GM23338 (cell line): ENCODE data around the gene CACNB1. TPM values are rescaled to one million over a fixed set of nuclear protein-coding genes. Genes with fewer than 3 reads are reported as not detected.

ENCODE experiments used
- ATAC-seq: fragments of 200-7000 bp; cut with Tn5 transposase; 3 replicates; pipeline ENCODE4 v1.9.1; 2020
- DNase-seq: peaks from one replicate; pipeline ENCODE4 v3.0.0-alpha.2; 2015; ENCODE audit warnings: low spot score
- H2AFZ ChIP-seq: fragments of 200-600 bp; sonication (generic); 2 replicates; pipeline ENCODE4 v1.8.0; 2016; ENCODE audit warnings: antibody characterized with exemption, mild to moderate bottlenecking, moderate library complexity
- H3F3A ChIP-seq: fragments of 200-600 bp; sonication (generic); replicated peaks from 2 replicates; pipeline ENCODE4 v1.8.0; 2017; ENCODE audit warnings: antibody characterized with exemption, mixed run types, low read depth
- H3K27ac ChIP-seq: fragments of 200-600 bp; sonication (generic); 2 replicates; pipeline ENCODE4 v1.6.1; 2016; ENCODE audit warnings: low read depth
- H3K27me3 ChIP-seq: fragments of 200-600 bp; sonication (generic); 2 replicates; pipeline ENCODE4 v1.8.0; 2016; ENCODE audit warnings: mild to moderate bottlenecking, mixed run types, moderate library complexity; ENCODE audit not compliant: insufficient read depth
- H3K36me3 ChIP-seq: fragments of 200-600 bp; sonication (generic); 2 replicates; pipeline ENCODE4 v1.8.0; 2016; ENCODE audit warnings: mild to moderate bottlenecking; ENCODE audit not compliant: insufficient read depth
- H3K4me1 ChIP-seq: fragments of 200-600 bp; sonication (generic); 2 replicates; pipeline ENCODE4 v1.8.0; 2016; ENCODE audit warnings: mild to moderate bottlenecking, moderate library complexity; ENCODE audit not compliant: insufficient read depth
- H3K4me2 ChIP-seq: fragments of 200-600 bp; sonication (generic); 2 replicates; pipeline ENCODE4 v1.7.1; 2017; ENCODE audit warnings: mixed run types
- H3K4me3 ChIP-seq: fragments of 200-600 bp; sonication (generic); 2 replicates; pipeline ENCODE4 v1.6.1; 2016; ENCODE audit warnings: mixed run types
- H3K79me2 ChIP-seq: fragments of 200-600 bp; sonication (generic); replicated peaks from 2 replicates; pipeline ENCODE4 v1.8.0; 2017; ENCODE audit warnings: mild to moderate bottlenecking; ENCODE audit not compliant: insufficient read depth
- H3K9me2 ChIP-seq: fragments of 200-600 bp; sonication (generic); 2 replicates; pipeline ENCODE4 v1.8.0; 2017; ENCODE audit not compliant: insufficient read depth
- H4K20me1 ChIP-seq: fragments of 200-600 bp; sonication (generic); replicated peaks from 2 replicates; pipeline ENCODE4 v1.8.0; 2017; ENCODE audit warnings: mild to moderate bottlenecking; ENCODE audit not compliant: insufficient read depth
- H3K27ac Mint-ChIP-seq: 2 replicates; pipeline ENCODE4 v1.8.0; 2020; ENCODE audit warnings: inconsistent platforms, mild to moderate bottlenecking, moderate library complexity, mixed read lengths
- H3K27me3 Mint-ChIP-seq: 3 replicates; pipeline ENCODE4 v1.8.0; 2022; ENCODE audit warnings: low read depth, mild to moderate bottlenecking, moderate library complexity, mixed read lengths, inconsistent platforms; ENCODE audit not compliant: insufficient read depth, poor library complexity
- H3K36me3 Mint-ChIP-seq: 3 replicates; pipeline ENCODE4 v1.8.0; 2021; ENCODE audit warnings: low read depth, mild to moderate bottlenecking, inconsistent platforms, moderate library complexity, mixed read lengths
- H3K4me1 Mint-ChIP-seq: 3 replicates; pipeline ENCODE4 v1.8.0; 2020; ENCODE audit warnings: mild to moderate bottlenecking, inconsistent platforms, mixed read lengths
- H3K4me3 Mint-ChIP-seq: 3 replicates; pipeline ENCODE4 v1.8.0; 2021; ENCODE audit warnings: moderate library complexity, mild to moderate bottlenecking, inconsistent platforms, mixed read lengths
- H3K9me3 Mint-ChIP-seq: 3 replicates; pipeline ENCODE4 v1.8.0; 2020; ENCODE audit warnings: moderate library complexity, mild to moderate bottlenecking, inconsistent platforms, mixed read lengths
- CREB1 ChIP-seq: fragments of 250-450 bp; sonication (Bioruptor Pico); IDR thresholded peaks from 2 replicates; pipeline ENCODE4 v1.5.0; 2020; ENCODE audit warnings: low read depth, mild to moderate bottlenecking, moderate library complexity
- ETS1 ChIP-seq: IDR thresholded peaks from 2 replicates; pipeline ENCODE4 v1.6.1; 2016; ENCODE audit warnings: antibody characterized with exemption
- EZH2 ChIP-seq: fragments of 200-600 bp; sonication (generic); IDR thresholded peaks from one replicate; pipeline ENCODE4 v1.8.0; 2017; ENCODE audit warnings: antibody characterized with exemption, mild to moderate bottlenecking, low read depth; ENCODE audit not compliant: unreplicated experiment
- EZH2phosphoT487 ChIP-seq: fragments of 200-600 bp; sonication (generic); IDR thresholded peaks from one replicate; pipeline ENCODE4 v1.8.1; 2018; ENCODE audit warnings: antibody characterized with exemption; ENCODE audit not compliant: unreplicated experiment
- JUNB ChIP-seq: IDR thresholded peaks from one replicate; pipeline ENCODE4 v1.6.1; 2016; ENCODE audit warnings: antibody characterized with exemption; ENCODE audit not compliant: unreplicated experiment
- NANOG ChIP-seq: IDR thresholded peaks from 2 replicates; pipeline ENCODE4 v1.6.1; 2016; ENCODE audit warnings: antibody characterized with exemption, borderline replicate concordance
- POLR2AphosphoS5 ChIP-seq: IDR thresholded peaks from 2 replicates; pipeline ENCODE4 v1.6.1; 2016; ENCODE audit warnings: antibody characterized with exemption, low read depth
- REST ChIP-seq: IDR thresholded peaks from one replicate; pipeline ENCODE4 v1.6.1; 2018; ENCODE audit warnings: antibody characterized with exemption; ENCODE audit not compliant: unreplicated experiment
- STAT1 ChIP-seq: IDR thresholded peaks from one replicate; pipeline ENCODE4 v1.6.1; 2016; ENCODE audit warnings: antibody characterized with exemption; ENCODE audit not compliant: unreplicated experiment
- ZNF114 ChIP-seq: fragments of 250-450 bp; sonication (Bioruptor Pico); IDR thresholded peaks from 2 replicates; pipeline ENCODE4 v1.5.0; 2020; ENCODE audit warnings: mild to moderate bottlenecking, moderate library complexity
- ZNF331 ChIP-seq: fragments of 250-450 bp; sonication (Bioruptor Pico); IDR thresholded peaks from 2 replicates; pipeline ENCODE4 v1.5.0; 2020; ENCODE audit warnings: low read depth, mild to moderate bottlenecking, moderate library complexity
- ZNF462 ChIP-seq: fragments of 250-450 bp; sonication (Bioruptor Pico); IDR thresholded peaks from 2 replicates; pipeline ENCODE4 v1.5.0; 2020; ENCODE audit warnings: mild to moderate bottlenecking, moderate library complexity
- polyA plus RNA-seq: library from polyadenylated mRNA; unstranded; fragments of >200 nt; fragmentation: Nextera tagmentation; extraction: Ambion mirVana; gene quantifications from 2 replicates; pipeline ENCODE4 v1.2.1, GENCODE V29; 2016
- total RNA-seq: library from RNA; depleted of rRNA; stranded (reverse); fragments of >200 nt; shearing (Covaris generic); gene quantifications from 2 replicates; pipeline ENCODE4 v1.2.3, GENCODE V29; 2014
- TF ChIP-seq, protein P1 (sequence below), 2 experiments: fragments of 200-600 bp in 1 of 2; sonication (generic) in 1 of 2; conservative IDR thresholded peaks; 2 replicates each; pipeline versions ENCODE4 v1.5.1 to v1.6.1; 2016 to 2017; ENCODE audit warnings: antibody characterized with exemption in 2 of 2, low read depth in 2 of 2, mild to moderate bottlenecking in 2 of 2, moderate library complexity in 1 of 2

Gene CACNB1
- total and polyA plus RNA-seq, 2 experiments from 2014 or later: 8.4 to 13.1 TPM

DNA sequence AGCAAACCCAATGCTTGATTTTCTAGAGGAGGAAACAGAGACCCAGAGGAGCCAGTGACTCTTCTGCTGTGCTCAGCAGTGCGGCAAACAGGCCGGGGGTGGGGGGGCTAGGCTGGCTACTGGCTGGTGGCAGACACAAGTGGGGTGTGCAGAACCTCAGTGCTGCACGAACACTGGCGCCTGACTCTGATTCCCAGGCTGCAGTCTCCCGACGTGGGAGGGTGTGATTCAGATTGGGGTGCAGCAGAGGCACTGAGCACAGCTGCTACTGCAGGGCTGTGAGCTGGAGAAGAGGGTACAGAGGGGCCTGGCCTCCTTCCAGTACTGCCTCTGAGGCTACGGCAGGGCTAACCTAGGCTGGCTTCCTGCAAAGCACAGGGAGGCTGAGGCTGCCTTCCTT, 10.7 kb upstream of the CACNB1 start:
- Mint-ChIP-seq H3K4me3 (no peak overlapping the region), H3K4me1 (peaks cover 39% of the 10 kb centered on the region), H3K9me3 (no peaks in the 10 kb centered on the region; the same call in 2 of the 3 replicates), H3K36me3 (peaks cover 24% of the 10 kb centered on the region), H3K27me3 (peaks cover 16% of the 10 kb centered on the region), H3K27ac (no peak overlapping the region)
- H2AFZ ChIP-seq: no peak overlapping the region
- DNase-seq: no peak
- 0 out of 2 replicates have a peak, but pooled peaks cover 9% of the 10 kb centered on the region for H3K27me3 ChIP-seq
- H3K4me2 ChIP-seq: no peak overlapping the region
- no peaks in the 10 kb centered on the region for H3K79me2 ChIP-seq
- H4K20me1 ChIP-seq: peaks cover 14% of the 10 kb centered on the region
- TF ChIP-seq ZNF331 (CRISPR knock-in tag) (no peak), CREB1 (CRISPR knock-in tag) (no peak), ZNF114 (CRISPR knock-in tag) (no peak), REST (no peak), ZNF462 (CRISPR knock-in tag) (no peak), JUNB (no peak), STAT1 (no peak), ETS1 (no peak), EZH2phosphoT487 (no peak), EZH2 (no peak), NANOG (no peak), POLR2AphosphoS5 (no peak)
- TF ChIP-seq, protein P1, sequence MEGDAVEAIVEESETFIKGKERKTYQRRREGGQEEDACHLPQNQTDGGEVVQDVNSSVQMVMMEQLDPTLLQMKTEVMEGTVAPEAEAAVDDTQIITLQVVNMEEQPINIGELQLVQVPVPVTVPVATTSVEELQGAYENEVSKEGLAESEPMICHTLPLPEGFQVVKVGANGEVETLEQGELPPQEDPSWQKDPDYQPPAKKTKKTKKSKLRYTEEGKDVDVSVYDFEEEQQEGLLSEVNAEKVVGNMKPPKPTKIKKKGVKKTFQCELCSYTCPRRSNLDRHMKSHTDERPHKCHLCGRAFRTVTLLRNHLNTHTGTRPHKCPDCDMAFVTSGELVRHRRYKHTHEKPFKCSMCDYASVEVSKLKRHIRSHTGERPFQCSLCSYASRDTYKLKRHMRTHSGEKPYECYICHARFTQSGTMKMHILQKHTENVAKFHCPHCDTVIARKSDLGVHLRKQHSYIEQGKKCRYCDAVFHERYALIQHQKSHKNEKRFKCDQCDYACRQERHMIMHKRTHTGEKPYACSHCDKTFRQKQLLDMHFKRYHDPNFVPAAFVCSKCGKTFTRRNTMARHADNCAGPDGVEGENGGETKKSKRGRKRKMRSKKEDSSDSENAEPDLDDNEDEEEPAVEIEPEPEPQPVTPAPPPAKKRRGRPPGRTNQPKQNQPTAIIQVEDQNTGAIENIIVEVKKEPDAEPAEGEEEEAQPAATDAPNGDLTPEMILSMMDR (conservative IDR thresholded peaks at IDR 0.05; ENCODE audit: low read depth in 2 of 2): no peak
- H3K4me3 ChIP-seq: no peak overlapping the region
- peaks cover 22% of the 10 kb centered on the region for H3K36me3 ChIP-seq
- peaks cover 33% of the 10 kb centered on the region for H3F3A ChIP-seq
- H3K4me1 ChIP-seq: peaks cover 16% of the 10 kb centered on the region
- no peaks in the 10 kb centered on the region for H3K9me2 ChIP-seq
- H3K27ac ChIP-seq: no peak overlapping the region
- ATAC-seq: no peak
